ENCODE measurements around the gene TOM1L2. TPM values are rescaled to one million over a fixed set of nuclear protein-coding genes. Genes with fewer than 3 reads are reported as not detected.
A peak's percentile ranks its signal among the peaks of the same experiment; 100 is the strongest.

TOM1L2 gene
- total and polyA plus RNA-seq, 8 donors: 20.3 to 28.2 (median 22.2) TPM

DNA sequence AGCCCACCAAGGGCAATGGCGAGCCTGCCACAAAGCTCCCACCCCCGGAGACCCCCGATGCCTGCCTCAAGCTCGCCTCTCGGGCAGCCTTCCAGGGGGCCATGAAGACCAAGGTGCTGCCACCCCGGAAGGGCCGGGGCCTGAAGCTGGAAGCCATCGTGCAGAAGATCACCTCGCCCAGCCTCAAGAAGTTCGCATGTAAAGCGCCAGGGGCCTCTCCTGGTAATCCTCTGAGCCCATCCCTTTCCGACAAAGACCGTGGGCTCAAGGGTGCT, 175.5 kb downstream of the TOM1L2 start:
- intact Hi-C loops (cut with DNase I): loop anchor here in 1 of 3 donors (10.0 kb wide), 1 partner anchor 122 kb away; no protein-coding TSS in a partner anchor
- Histone ChIP-seq H3K27me3 (no peaks in the 10 kb centered on the region), H3K36me3 (peaks cover 0 to 30% (median 7%) of the 10 kb centered on the region in 3 donors), H3K4me3 (no peak overlapping the region), H3K27ac (no peak overlapping the region), H3K4me1 (no peaks in the 10 kb centered on the region), H3K9me3 (no peaks in the 10 kb centered on the region)
- DNase-seq (no peak), FAIRE-seq (no peak), ATAC-seq (no peak)
- TF ChIP-seq, protein P1, sequence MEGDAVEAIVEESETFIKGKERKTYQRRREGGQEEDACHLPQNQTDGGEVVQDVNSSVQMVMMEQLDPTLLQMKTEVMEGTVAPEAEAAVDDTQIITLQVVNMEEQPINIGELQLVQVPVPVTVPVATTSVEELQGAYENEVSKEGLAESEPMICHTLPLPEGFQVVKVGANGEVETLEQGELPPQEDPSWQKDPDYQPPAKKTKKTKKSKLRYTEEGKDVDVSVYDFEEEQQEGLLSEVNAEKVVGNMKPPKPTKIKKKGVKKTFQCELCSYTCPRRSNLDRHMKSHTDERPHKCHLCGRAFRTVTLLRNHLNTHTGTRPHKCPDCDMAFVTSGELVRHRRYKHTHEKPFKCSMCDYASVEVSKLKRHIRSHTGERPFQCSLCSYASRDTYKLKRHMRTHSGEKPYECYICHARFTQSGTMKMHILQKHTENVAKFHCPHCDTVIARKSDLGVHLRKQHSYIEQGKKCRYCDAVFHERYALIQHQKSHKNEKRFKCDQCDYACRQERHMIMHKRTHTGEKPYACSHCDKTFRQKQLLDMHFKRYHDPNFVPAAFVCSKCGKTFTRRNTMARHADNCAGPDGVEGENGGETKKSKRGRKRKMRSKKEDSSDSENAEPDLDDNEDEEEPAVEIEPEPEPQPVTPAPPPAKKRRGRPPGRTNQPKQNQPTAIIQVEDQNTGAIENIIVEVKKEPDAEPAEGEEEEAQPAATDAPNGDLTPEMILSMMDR (IDR thresholded peaks at IDR 0.05): no peak
- 95 to 99% methylated on average over 13 of the region's 13 CpGs for WGBS, 2 donors

DNA sequence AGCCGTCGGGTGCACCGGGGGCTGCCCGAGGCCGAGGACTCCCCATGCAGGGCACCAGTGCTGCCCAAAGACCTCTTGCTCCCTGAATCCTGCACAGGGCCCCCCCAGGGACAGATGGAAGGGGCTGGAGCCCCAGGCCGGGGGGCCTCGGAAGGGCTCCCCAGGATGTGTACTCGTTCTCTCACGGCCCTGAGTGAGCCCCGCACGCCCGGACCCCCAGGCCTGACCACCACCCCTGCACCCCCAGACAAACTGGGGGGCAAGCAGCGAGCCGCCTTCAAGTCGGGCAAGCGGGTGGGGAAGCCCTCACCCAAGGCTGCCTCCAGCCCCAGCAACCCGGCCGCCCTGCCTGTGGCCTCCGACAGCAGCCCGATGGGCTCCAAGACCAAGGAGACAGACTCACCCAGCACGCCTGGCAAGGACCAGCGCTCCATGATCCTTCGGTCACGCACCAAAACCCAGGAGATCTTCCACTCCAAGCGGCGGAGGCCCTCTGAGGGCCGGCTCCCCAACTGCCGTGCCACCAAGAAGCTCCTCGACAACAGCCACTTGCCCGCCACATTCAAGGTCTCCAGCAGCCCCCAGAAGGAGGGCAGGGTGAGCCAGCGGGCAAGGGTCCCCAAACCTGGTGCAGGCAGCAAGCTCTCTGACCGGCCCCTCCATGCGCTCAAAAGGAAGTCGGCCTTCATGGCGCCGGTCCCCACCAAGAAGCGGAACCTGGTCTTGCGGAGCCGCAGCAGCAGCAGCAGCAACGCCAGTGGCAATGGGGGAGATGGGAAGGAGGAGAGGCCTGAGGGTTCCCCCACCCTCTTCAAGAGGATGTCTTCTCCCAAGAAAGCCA, 176.0 kb downstream of the TOM1L2 start:
- Histone ChIP-seq H3K36me3 (peaks cover 0 to 30% (median 7%) of the 10 kb centered on the region in 3 donors), H3K4me3 (no peak overlapping the region), H3K27ac (no peak overlapping the region), H3K27me3 (no peaks in the 10 kb centered on the region), H3K4me1 (no peaks in the 10 kb centered on the region), H3K9me3 (no peaks in the 10 kb centered on the region)
- WGBS, 2 donors: 95 to 96% methylated on average over 37 to 40 of the region's 40 CpGs
- DNase-seq (peak in 1 of 6 donors; percentile 80), FAIRE-seq (no peak), ATAC-seq (no peak)
- intact Hi-C loops (cut with DNase I): loop anchor here in 1 of 3 donors (10.0 kb wide), 1 partner anchor 121 kb away; no protein-coding TSS in a partner anchor
- TF ChIP-seq, protein P1 (IDR thresholded peaks at IDR 0.05): no peak

DNA sequence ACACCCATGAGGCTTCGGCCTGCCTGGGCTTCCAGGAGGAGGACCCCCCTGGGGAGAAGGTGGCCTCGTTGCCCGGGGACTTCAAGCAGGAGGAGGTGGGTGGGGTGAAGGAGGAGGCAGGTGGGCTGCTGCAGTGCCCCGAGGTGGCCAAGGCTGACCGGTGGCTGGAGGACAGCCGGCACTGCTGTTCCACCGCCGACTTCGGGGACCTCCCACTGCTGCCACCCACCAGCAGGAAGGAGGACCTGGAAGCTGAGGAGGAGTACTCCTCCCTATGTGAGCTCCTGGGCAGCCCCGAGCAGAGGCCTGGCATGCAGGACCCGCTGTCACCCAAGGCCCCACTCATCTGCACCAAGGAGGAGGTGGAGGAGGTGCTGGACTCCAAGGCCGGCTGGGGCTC, 176.9 kb downstream of the TOM1L2 start:
- DNase-seq (peak in 1 of 6 donors; percentile 68), FAIRE-seq (no peak), ATAC-seq (no peak)
- no peaks in the 10 kb centered on the region for H3K9me3 ChIP-seq
- no peaks in the 10 kb centered on the region for H3K4me1 ChIP-seq
- H3K36me3 ChIP-seq: peaks cover 0 to 30% (median 7%) of the 10 kb centered on the region in 3 donors
- no peaks in the 10 kb centered on the region for H3K27me3 ChIP-seq
- H3K4me3 ChIP-seq: no peak overlapping the region
- TF ChIP-seq, protein P1 (IDR thresholded peaks at IDR 0.05): no peak
- intact Hi-C loops (cut with DNase I): loop anchor here in 1 of 3 donors (10.0 kb wide), 1 partner anchor 120 kb away; no protein-coding TSS in a partner anchor
- WGBS, 2 donors: 91% methylated on average over 12 of the region's 12 CpGs
- H3K27ac ChIP-seq: no peak overlapping the region

DNA sequence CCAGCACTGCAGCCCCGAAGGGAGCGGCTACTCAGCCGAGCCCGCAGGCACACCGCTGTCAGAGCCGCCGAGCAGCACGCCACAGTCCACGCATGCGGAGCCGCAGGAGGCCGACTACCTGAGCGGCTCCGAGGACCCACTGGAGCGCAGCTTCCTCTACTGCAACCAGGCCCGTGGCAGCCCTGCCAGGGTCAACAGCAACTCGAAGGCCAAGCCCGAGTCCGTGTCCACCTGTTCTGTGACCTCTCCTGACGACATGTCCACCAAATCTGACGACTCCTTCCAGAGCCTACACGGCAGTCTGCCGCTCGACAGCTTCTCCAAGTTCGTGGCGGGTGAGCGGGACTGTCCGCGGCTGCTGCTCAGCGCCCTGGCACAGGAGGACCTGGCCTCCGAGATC, 177.8 kb downstream of the TOM1L2 start:
- no peak for ATAC-seq

More for the DNA sequence above, 177.8 kb downstream of the TOM1L2 start:
- intact Hi-C loops (cut with DNase I): loop anchor here in 1 of 3 donors (10.0 kb wide), 1 partner anchor 120 kb away; no protein-coding TSS in a partner anchor
- 93% methylated on average over 31 of the region's 31 CpGs for WGBS, 2 donors
- Histone ChIP-seq H3K4me3 (no peak overlapping the region), H3K4me1 (no peaks in the 10 kb centered on the region), H3K9me3 (no peaks in the 10 kb centered on the region), H3K27ac (no peak overlapping the region), H3K36me3 (peaks cover 0 to 30% (median 7%) of the 10 kb centered on the region in 3 donors), H3K27me3 (no peaks in the 10 kb centered on the region)
- TF ChIP-seq, protein P1 (IDR thresholded peaks at IDR 0.05): no peak
- FAIRE-seq (no peak), DNase-seq (peak in 1 of 6 donors; percentile 69)

Small RNAs within 50 kb of the gene (microRNA-seq; reads per million reads assigned to microRNA genes)
- gene MIR33B (11.5 to 13.1 reads per million in 2 donors), gene MIR6777 (0.39 to 0.59 reads per million in 2 donors)

Other genes starting within 250 kb of the TOM1L2 start
- 10 to 100 TPM; 12.0 to 38.1 (median 24.3) TPM for gene SREBF1, start 135.4 kb downstream of the TOM1L2 start, total RNA-seq
- gene SREBF1, start 135.4 kb downstream of the TOM1L2 start, polyA plus RNA-seq: 10 to 100 TPM; 67.3 to 77.5 TPM
- 1 to 10 TPM; 2.1 to 5.3 (median 2.7) TPM for gene DRC3, start 462 bp upstream of the TOM1L2 start, total RNA-seq
- gene DRC3, start 462 bp upstream of the TOM1L2 start, polyA plus RNA-seq: 10 to 100 TPM; 10.7 to 19.3 TPM
- gene ATPAF2, start 66.8 kb upstream of the TOM1L2 start, total RNA-seq: 10 to 100 TPM in 4 of 6 donors, 1 to 10 TPM in 2; 7.3 to 18.0 (median 11.4) TPM
- gene ATPAF2, start 66.8 kb upstream of the TOM1L2 start, polyA plus RNA-seq: 10 to 100 TPM; 15.9 to 18.4 TPM
- gene GID4, start 67.0 kb upstream of the TOM1L2 start, total RNA-seq: 1 to 10 TPM; 5.2 to 9.6 (median 6.0) TPM
- gene GID4, start 67.0 kb upstream of the TOM1L2 start, polyA plus RNA-seq: 1 to 10 TPM; 2.7 to 3.1 TPM
- 10 to 100 TPM; 13.4 to 24.0 (median 16.5) TPM for gene DRG2, start 115.5 kb upstream of the TOM1L2 start, total RNA-seq
- gene DRG2, start 115.5 kb upstream of the TOM1L2 start, polyA plus RNA-seq: 10 to 100 TPM; 42.0 to 46.9 TPM
- 1 to 10 TPM in 1 of 6 donors, under 1 TPM in 5; 0.13 to 1.3 (median 0.69) TPM for gene MYO15A, start 136.4 kb upstream of the TOM1L2 start, total RNA-seq
- 1 to 10 TPM; 1.3 to 4.9 TPM for gene MYO15A, start 136.4 kb upstream of the TOM1L2 start, polyA plus RNA-seq
- gene ALKBH5, start 211.4 kb upstream of the TOM1L2 start, total RNA-seq: 10 to 100 TPM; 32.6 to 49.6 (median 43.6) TPM
- gene ALKBH5, start 211.4 kb upstream of the TOM1L2 start, polyA plus RNA-seq: 10 to 100 TPM; 14.2 to 30.5 TPM